D341Med (cell line): ENCODE measurements around the gene DIS3L2.
"Not testable (repeated sequence)": the region's sequence is repeated elsewhere in the genome, so short reads cannot be mapped to it uniquely, and the experiment has no call there.

ENCODE experiments used
- DNase-seq: peaks from one replicate; pipeline ENCODE4 v3.0.0; 2012; ENCODE audit warnings: low spot score

DIS3L2 gene

DNA sequence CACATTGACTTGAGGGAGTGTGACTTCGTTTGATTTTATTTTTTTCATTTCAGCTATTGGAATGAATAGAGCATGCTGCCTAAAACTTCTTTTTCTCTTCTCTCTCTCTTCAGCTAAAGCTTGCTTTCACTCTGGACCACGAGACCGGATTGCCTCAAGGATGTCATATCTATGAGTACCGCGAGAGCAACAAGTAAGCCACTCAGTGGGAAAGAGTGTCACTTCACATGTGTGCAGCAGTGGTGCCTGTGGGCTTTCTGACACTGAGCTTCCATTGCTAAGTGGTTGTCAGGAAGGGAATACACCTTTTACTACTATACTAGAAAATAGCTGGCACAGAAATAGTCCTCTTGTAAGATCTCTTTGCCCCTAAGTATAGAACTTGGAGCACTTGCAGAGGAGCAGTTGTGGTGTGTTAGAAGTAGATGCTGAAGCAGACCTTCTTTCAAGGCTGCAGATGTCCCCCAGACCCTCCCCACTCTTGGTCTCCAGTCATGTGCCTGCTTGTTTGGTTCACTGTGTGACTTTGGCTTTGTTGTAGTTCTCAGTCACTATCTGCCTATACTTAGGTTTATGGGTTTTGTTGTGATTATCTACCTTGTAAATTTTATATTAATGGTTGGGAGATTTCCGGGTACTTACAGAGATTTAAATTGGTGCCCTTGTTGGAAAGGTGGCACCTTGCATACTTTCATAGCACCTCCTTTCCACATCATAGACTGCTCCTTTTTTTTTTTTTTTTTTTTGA lies 338.6 kb downstream of the DIS3L2 start:
- DNase-seq: no peak

GRCh38 chr2:232300894-232301387 lies 339.4 kb downstream of the DIS3L2 start:
- no peak for DNase-seq

- no peak for DNase-seq
Measured at GRCh38 chr2:232304236-232304635, 342.7 kb downstream of the DIS3L2 start.

DNA sequence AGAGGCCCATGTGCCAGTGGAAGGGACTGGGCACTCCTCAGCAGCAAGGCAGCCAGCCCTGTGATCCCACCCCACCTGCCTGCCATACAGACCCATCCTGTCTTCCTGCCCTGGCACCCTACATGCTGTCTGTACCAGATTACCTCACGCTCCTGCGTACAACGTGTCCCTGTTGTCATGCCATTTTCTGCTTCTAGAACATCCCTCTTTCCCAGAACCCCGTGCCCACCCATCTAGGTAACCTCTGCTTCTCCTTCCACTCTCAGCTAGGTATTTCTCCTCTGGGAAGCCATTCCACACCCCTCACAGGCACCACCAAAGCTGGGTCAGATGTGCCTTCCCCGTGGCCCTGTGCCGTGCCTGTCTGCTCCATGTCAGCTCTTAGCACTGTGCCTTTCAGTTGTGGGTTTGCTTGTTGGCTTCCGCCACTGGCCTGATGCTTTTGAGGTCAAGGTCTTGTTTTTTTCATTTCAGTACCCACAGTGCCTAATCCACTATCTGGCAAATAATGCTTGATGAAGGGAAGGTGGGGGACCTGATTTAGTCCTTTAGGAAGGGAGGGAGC lies 345.3 kb downstream of the DIS3L2 start:
- no peak for DNase-seq

GRCh38 chr2:232307854-232308253 lies 346.3 kb downstream of the DIS3L2 start:
- DNase-seq: no peak

- DNase-seq: no peak
Measured at GRCh38 chr2:232308986-232309385, 347.5 kb downstream of the DIS3L2 start.

DNA sequence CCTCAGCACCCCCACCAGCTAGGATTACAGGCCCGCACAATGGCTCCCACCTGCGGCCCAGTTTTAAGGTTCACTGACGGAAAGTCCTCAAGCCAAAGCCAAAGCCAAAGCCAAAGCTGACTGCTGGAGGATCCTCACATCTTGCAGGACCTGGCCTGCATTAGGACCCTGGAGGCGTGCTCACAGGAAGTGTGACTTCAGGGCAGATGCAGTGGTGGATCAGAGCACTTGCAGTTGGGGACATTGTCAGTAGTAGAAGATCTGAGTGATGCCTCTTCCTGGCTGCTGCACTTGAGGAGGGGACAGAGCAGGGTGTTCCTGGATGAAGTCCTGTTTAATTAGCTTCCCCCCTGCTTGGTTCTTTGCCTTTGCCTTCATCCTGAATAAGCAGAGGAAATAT lies 348.1 kb downstream of the DIS3L2 start:
- DNase-seq: no peak

- DNase-seq: no peak
Measured at GRCh38 chr2:232310121-232310520, 348.6 kb downstream of the DIS3L2 start.

DNA sequence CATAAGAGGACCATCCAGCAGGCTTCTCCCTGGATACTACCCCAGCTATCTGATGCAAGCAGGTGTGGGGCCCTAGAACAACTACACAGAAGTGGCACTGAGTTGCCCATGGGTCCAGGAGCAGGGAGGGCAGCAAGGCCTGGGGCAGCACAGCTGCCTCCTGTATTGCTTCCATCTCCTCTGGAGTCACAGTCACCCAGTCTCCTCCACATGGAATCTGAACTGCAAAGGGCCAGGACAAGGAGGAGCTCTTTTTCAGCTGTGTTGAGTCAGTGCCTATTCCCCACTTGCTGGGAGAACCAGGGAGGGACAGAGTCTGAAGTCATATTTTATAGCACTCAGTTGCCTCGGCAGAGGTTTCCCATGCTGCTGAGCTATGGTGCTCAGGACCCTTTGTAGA lies 349.2 kb downstream of the DIS3L2 start:
- DNase-seq: no peak

GRCh38 chr2:232313645-232314044 lies 352.1 kb downstream of the DIS3L2 start:
- DNase-seq: not testable (repeated sequence)

- DNase-seq: no peak
Measured at GRCh38 chr2:232315049-232315922, 353.8 kb downstream of the DIS3L2 start.

GRCh38 chr2:232315923-232316299 lies 354.4 kb downstream of the DIS3L2 start:
- DNase-seq: no peak

- no peak for DNase-seq
Measured at GRCh38 chr2:232316461-232317330, 355.2 kb downstream of the DIS3L2 start.

GRCh38 chr2:232318169-232318855 lies 356.8 kb downstream of the DIS3L2 start:
- no peak for DNase-seq

DNA sequence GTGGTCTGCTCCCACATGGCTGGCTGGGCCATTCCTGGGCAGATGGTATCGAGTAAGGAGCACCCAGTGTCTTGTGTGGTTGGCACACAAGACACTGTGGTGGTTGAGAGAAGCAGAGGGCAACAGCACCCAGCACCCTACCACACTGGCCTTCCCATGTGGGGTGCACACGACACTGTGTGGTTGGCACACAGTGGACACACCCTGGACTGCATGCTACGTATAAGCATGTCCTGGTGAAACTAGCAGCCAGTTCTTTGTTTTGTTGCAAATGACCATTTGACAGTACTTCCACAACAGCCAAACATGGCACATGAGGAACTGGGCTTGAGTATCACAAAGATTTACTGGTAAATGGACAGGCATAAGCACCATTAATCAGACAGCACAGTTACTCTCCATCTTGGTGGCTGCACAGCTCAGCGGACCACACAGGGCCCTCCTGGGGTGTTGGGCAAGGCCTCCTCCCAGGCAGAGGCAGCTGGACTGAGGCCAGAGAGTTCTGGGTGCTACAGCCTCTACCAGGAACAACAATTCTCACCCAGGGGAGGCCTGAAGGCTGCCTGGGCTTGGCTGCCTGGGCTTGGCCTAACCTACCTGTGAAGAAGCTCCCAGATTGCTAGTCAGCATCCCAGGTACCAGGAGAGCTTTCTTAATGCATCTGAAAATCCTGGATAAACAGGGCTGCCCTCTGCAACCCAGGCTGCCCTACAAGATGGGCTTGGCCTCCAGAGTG lies 357.7 kb downstream of the DIS3L2 start:
- DNase-seq: no peak

GRCh38 chr2:232319803-232320442 lies 358.4 kb downstream of the DIS3L2 start:
- no peak for DNase-seq

- no peak for DNase-seq
Measured at GRCh38 chr2:232320443-232320803, 358.9 kb downstream of the DIS3L2 start.

GRCh38 chr2:232321156-232321816 lies 359.8 kb downstream of the DIS3L2 start:
- DNase-seq: no peak

- no peak for DNase-seq
Measured at GRCh38 chr2:232321817-232322559, 360.5 kb downstream of the DIS3L2 start.
